HCT116 (cell line): ENCODE data around the gene SH3TC1. TPM values are rescaled to one million over a fixed set of nuclear protein-coding genes. Genes with fewer than 3 reads are reported as not detected.

Source experiments
- ATAC-seq: fragments of 200-7000 bp; cut with Tn5 transposase; 2 replicates; pipeline ENCODE4 v1.9.1; 2020; ENCODE audit warnings: mild to moderate bottlenecking, moderate library complexity
- BruUV-seq: library from RNA; stranded (reverse); fragments of 400-500 nt; replicated peaks from 2 replicates; lab custom pipeline; 2021; lab: Mats Ljungman, UMichigan
- CTCF ChIA-PET: fragments of 300-600 bp; sonication (Branson Sonifier 250); formaldehyde crosslinking; loops from one replicate; lab custom pipeline; 2021; ENCODE audit warnings: antibody characterized with exemption; lab: Charles Lee
- POLR2A ChIA-PET: fragments of 300-600, 350-600 bp; sonication (Branson Sonifier 250); formaldehyde crosslinking; loops from one replicate; lab custom pipeline; 2021; ENCODE audit warnings: antibody characterized with exemption; lab: Charles Lee
- RAD21 ChIA-PET, 2 experiments: fragments of 300-600 bp; sonication (Branson Sonifier 250); formaldehyde crosslinking; loops; one replicate each; lab custom pipeline; 2023; ENCODE audit warnings: low total read pairs in 2 of 2; ENCODE audit not compliant: uncharacterized antibody in 2 of 2, unreplicated experiment in 2 of 2, low non-redundant PET in 1 of 2; lab: Charles Lee
- DNase-seq: peaks from one replicate; pipeline ENCODE4 v3.0.0-alpha.2; 2010; ENCODE audit warnings: low read depth, low spot score
- H2AFZ ChIP-seq: fragments of 200-600 bp; shearing (Covaris generic), sonication (generic); 2 replicates; pipeline ENCODE4 v1.6.1; 2017; ENCODE audit warnings: low read depth, mixed run types, mixed read lengths, antibody characterized with exemption, low read length; ENCODE audit not compliant: poor library complexity, severe bottlenecking
- H3K27ac ChIP-seq: 2 replicates; pipeline ENCODE4 v1.5.1; 2012; ENCODE audit warnings: low read depth, low read length
- H3K27me3 ChIP-seq: fragments of 200-600 bp; sonication (generic); 2 replicates; pipeline ENCODE4 v1.6.1; 2016; ENCODE audit warnings: mixed run types, low read length, mixed read lengths; ENCODE audit not compliant: insufficient read depth
- H3K36me3 ChIP-seq, 2 experiments: fragments of 200-500 bp in 1 of 2; fragments of 200-600 bp in 1 of 2; sonication (Bioruptor generic) in 1 of 2; sonication (generic) in 1 of 2; 2 replicates each; pipeline versions ENCODE4 v1.5.1 to v1.6.1; 2014 to 2016; ENCODE audit warnings: low read length in 2 of 2, inconsistent platforms in 1 of 2, mixed read lengths in 1 of 2, mixed run types in 1 of 2; ENCODE audit not compliant: insufficient read depth in 2 of 2, control insufficient read depth in 1 of 2
- H3K4me1 ChIP-seq, 2 experiments: fragments of 200-600 bp in 1 of 2; sonication (generic) in 1 of 2; 2 replicates each; pipeline versions ENCODE4 v1.5.1 to v1.6.1; 2012 to 2017; ENCODE audit warnings: low read length in 2 of 2, inconsistent platforms in 1 of 2, mild to moderate bottlenecking in 1 of 2, mixed read lengths in 1 of 2, mixed run types in 1 of 2, moderate library complexity in 1 of 2; ENCODE audit not compliant: insufficient read depth in 2 of 2, control insufficient read depth in 1 of 2
- H3K4me2 ChIP-seq: fragments of 200-600 bp; sonication (generic); 2 replicates; pipeline ENCODE4 v1.6.1; 2017; ENCODE audit warnings: mixed run types, low read length, mixed read lengths
- H3K4me3 ChIP-seq, 2 experiments: fragments of 200-600 bp in 1 of 2; sonication (generic) in 1 of 2; replicated peaks in 1 of 2; 2 replicates each; pipeline ENCODE4 v1.5.1; 2011 to 2016; ENCODE audit warnings: low read length in 2 of 2, control low read depth in 1 of 2, low read depth in 1 of 2, mild to moderate bottlenecking in 1 of 2, mixed read lengths in 1 of 2, mixed run types in 1 of 2
- H3K79me2 ChIP-seq: fragments of 200-600 bp; sonication (generic); 2 replicates; pipeline ENCODE4 v1.6.1; 2017; ENCODE audit warnings: mild to moderate bottlenecking, mixed run types, low read length, moderate library complexity, mixed read lengths; ENCODE audit not compliant: insufficient read depth
- H3K9ac ChIP-seq: fragments of 200-600 bp; sonication (generic); 2 replicates; pipeline ENCODE4 v1.6.1; 2016; ENCODE audit warnings: low read length, mixed read lengths
- H3K9me2 ChIP-seq: fragments of 200-600 bp; sonication (generic), shearing (Covaris generic); 2 replicates; pipeline ENCODE4 v1.6.1; 2017; ENCODE audit warnings: mixed run types, mild to moderate bottlenecking, moderate library complexity; ENCODE audit not compliant: insufficient read depth
- H3K9me3 ChIP-seq, 2 experiments: fragments of 200-500 bp in 1 of 2; fragments of 200-600 bp in 1 of 2; sonication (Bioruptor generic) in 1 of 2; sonication (generic) in 1 of 2; 2 replicates each; pipeline ENCODE4 v1.6.1; 2014 to 2017; ENCODE audit warnings: low read length in 2 of 2, mixed read lengths in 2 of 2, inconsistent platforms in 1 of 2, low read depth in 1 of 2, mild to moderate bottlenecking in 1 of 2, mixed run types in 1 of 2, moderate library complexity in 1 of 2; ENCODE audit not compliant: control insufficient read depth in 1 of 2, insufficient read depth in 1 of 2
- H4K20me1 ChIP-seq: fragments of 200-600 bp; sonication (generic), shearing (Covaris generic); 2 replicates; pipeline ENCODE4 v1.6.1; 2017; ENCODE audit warnings: mixed run types, mild to moderate bottlenecking, moderate library complexity; ENCODE audit not compliant: insufficient read depth
- MAX ChIP-seq: IDR thresholded peaks from 2 replicates; pipeline ENCODE4 v1.6.1; 2012
- TCF7L2 ChIP-seq: IDR thresholded peaks from 2 replicates; pipeline ENCODE4 v1.7.0; 2011; ENCODE audit warnings: borderline replicate concordance, inconsistent platforms; ENCODE audit not compliant: insufficient read depth, insufficient read length; ENCODE audit errors: extremely low read depth
- ZFX ChIP-seq: fragments of 450-650 bp; IDR thresholded peaks from 2 replicates; pipeline ENCODE4 v1.6.1; 2017
- intact Hi-C: fragments of 100-400 bp; cut with micrococcal nuclease; formaldehyde crosslinking; loops from 2 replicates; pipeline ENCODE4 v1.10.0; 2022
- total RNA-seq: library from RNA; stranded (reverse); gene quantifications from one replicate; pipeline ENCODE4 v1.2.1, GENCODE V29; 2021; ENCODE audit not compliant: unreplicated experiment

The SH3TC1 gene
- total RNA-seq, 1 experiment from 2014 or later = 12.5 TPM

GRCh38 chr4:8248091-8248490 is 49.0 kb downstream of the SH3TC1 start:
- H3K4me2 ChIP-seq = no peak overlapping the region
- ChIA-PET RAD21 (no interaction called here), CTCF (no interaction called here)

GRCh38 chr4:8250227-8250626 is 51.1 kb downstream of the SH3TC1 start:
- intact Hi-C loops = no loop called here
- no TSS peak for BruUV-seq
- POLR2A ChIA-PET = no interaction called here
- no peaks in the 10 kb centered on the region for H3K27me3 ChIP-seq
- H3K79me2 ChIP-seq = no peaks in the 10 kb centered on the region
- no peak overlapping the region for H3K4me3 ChIP-seq
- TF ChIP-seq ZFX = no peak
- no peak overlapping the region for H3K4me2 ChIP-seq
- RAD21 ChIA-PET = no interaction called here
- H2AFZ ChIP-seq = no peak overlapping the region
- H3K4me1 ChIP-seq = no peaks in the 10 kb centered on the region
- DNase-seq = no peak
- CTCF ChIA-PET = interaction anchor here (1.4 kb wide), 1 partner anchor 152 kb away, joined by 3 read pairs; no protein-coding TSS in a partner anchor
- H4K20me1 ChIP-seq = no peaks in the 10 kb centered on the region
- H3K9me2 ChIP-seq = no peaks in the 10 kb centered on the region
- H3K27ac ChIP-seq = no peak overlapping the region
- ATAC-seq = no peak
- no peak overlapping the region for H3K9ac ChIP-seq
- no peaks in the 10 kb centered on the region for H3K9me3 ChIP-seq
- no peaks in the 10 kb centered on the region for H3K36me3 ChIP-seq

More at GRCh38 chr4:8248091-8248490, 49.0 kb downstream of the SH3TC1 start:
- no TSS peak for BruUV-seq
- no peak for ATAC-seq
- H2AFZ ChIP-seq = no peak overlapping the region
- no peak for TF ChIP-seq MAX
- no peak for TF ChIP-seq TCF7L2
- TF ChIP-seq, all 23 proteins: peak for 0
- no peaks in the 10 kb centered on the region for H3K9me3 ChIP-seq
- no peaks in the 10 kb centered on the region for H3K27me3 ChIP-seq
- POLR2A ChIA-PET = no interaction called here
- H3K4me3 ChIP-seq = no peak overlapping the region
- peaks cover 0 to under 1% of the 10 kb centered on the region in 2 experiments; a peak in 1 of 4 replicates for H3K4me1 ChIP-seq
- DNase-seq = no peak
- no peaks in the 10 kb centered on the region for H3K79me2 ChIP-seq
- H3K27ac ChIP-seq = no peak overlapping the region
- no peaks in the 10 kb centered on the region for H3K36me3 ChIP-seq
- intact Hi-C loops = loop anchor here (10.0 kb wide), 1 partner anchor 347 kb away; the partner anchor contains the start of gene CPZ
- H4K20me1 ChIP-seq = no peaks in the 10 kb centered on the region
- no peaks in the 10 kb centered on the region for H3K9me2 ChIP-seq
- no peak overlapping the region for H3K9ac ChIP-seq
